DMS53 treated with DMSO at 0.1 percent for 48 hours (cell line): ENCODE data around the gene FLRT2.

Experiments
- DNase-seq: peaks from one replicate; lab custom pipeline; 2025; ENCODE audit not compliant: unreplicated experiment; lab: John Stamatoyannopoulos, UW

Gene FLRT2

GRCh38 chr14:85529803-85530574, at the start of gene FLRT2:
Gene FLRT2, plus strand, starts transcription at chr14:85530144. Its CDS starts 91,371 bp downstream, at chr14:85621515.
- DNase-seq = no peak

DNA sequence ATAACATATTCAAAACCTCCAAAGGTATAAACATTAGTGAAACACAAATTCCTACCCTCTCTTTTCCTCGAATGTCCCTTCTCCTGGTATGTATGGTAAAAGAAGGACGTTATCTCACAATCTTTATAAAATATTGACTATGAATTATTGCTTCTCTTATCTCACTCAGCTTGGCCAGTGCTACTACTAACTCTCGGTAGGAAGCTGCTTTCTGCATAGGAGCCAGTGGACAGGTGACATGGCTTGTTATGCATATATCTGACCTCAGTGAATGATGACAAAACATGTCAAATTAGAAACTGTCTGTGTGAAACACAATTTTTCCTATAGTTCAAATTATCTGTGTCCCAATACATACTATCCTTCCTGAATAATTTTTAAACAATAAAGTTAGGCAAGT, 48.5 kb upstream of the FLRT2 start:
- DNase-seq = no peak

DNA sequence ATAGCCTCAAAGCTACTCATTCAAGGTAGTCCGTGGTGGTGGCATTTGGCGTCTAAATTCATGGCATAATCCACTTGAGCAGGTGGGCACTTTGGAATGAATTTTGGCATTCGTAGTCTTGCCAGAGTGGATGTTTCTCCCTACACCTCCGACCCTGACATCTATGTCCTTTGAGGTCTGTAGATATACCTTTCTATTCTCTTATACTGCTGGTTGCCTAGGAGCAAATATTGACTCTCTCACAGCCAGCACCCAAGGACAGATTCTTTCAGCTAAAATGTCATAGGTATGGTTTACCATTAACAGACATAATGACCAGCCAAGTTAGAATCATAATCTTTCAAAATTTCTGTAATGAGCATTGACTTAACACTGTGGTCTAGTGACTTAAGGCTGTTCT, 47.4 kb upstream of the FLRT2 start:
- DNase-seq = peak; percentile 11

DNA sequence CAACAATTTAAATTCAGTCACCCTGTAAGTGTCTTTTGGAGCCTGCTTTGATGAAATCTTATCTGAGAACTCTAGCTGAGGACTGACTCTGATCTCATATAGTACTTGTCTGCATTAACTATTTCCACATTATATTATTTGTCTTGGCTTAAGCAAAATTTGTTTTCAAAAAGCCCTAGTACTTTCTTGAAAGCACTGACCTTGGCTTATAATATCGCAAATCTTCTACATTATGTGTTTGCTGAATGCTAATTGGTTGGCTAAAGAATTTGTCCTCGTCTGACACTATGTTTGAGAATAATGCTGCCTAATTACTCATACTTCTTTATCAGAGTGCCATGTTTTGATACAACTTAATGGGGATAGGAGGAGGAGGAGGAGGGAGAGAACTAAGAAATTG, 46.9 kb upstream of the FLRT2 start:
- DNase-seq = no peak

DNA sequence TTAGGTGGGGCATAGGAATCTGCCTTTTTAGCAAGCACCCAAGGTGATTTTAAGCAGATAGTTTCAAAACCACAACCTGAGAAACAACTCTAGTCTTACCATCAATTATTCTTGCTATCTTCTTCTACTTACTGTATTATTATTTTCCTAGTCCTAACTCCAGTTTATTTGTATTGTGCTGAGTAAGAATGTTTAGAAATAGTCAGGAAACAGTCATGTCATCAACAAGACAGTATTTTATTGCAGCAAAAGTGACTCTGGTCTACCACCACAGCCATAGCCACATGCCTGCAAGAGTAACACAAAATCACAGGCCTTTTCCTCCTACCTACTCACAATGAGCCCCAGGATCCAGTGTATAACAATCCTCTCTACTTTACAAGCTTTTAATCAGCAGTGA, 46.3 kb upstream of the FLRT2 start:
- no peak for DNase-seq

GRCh38 chr14:85487215-85487614, 42.7 kb upstream of the FLRT2 start:
- no peak for DNase-seq

DNA sequence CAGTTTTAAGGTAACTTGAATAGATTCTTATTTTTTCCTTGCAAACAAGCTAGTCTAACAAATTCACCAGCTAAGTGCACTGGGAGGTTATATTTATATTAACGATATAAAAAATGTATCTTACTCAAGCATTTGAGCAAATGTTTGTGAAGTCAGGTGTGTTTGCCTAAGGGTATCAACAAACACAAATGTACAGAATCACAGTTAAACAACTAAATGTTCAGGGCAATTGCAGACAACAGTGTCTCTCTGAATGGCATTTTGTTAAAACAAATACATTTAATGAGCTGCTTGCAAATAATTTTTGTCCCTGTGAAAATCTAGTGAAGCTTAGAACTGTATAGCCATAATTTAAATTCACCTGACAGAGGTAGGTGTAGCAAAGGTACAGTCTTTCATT, 28.2 kb upstream of the FLRT2 start:
- DNase-seq = peak; percentile 33

GRCh38 chr14:85508863-85509262, 21.1 kb upstream of the FLRT2 start:
- no peak for DNase-seq

GRCh38 chr14:85512451-85512850, 17.5 kb upstream of the FLRT2 start:
- DNase-seq = no peak

- no peak for DNase-seq
Measured at GRCh38 chr14:85514487-85514886, 15.5 kb upstream of the FLRT2 start.

- no peak for DNase-seq
Measured at GRCh38 chr14:85516239-85517113, 13.5 kb upstream of the FLRT2 start.

- no peak for DNase-seq
Measured at GRCh38 chr14:85517114-85517688, 12.7 kb upstream of the FLRT2 start.

DNA sequence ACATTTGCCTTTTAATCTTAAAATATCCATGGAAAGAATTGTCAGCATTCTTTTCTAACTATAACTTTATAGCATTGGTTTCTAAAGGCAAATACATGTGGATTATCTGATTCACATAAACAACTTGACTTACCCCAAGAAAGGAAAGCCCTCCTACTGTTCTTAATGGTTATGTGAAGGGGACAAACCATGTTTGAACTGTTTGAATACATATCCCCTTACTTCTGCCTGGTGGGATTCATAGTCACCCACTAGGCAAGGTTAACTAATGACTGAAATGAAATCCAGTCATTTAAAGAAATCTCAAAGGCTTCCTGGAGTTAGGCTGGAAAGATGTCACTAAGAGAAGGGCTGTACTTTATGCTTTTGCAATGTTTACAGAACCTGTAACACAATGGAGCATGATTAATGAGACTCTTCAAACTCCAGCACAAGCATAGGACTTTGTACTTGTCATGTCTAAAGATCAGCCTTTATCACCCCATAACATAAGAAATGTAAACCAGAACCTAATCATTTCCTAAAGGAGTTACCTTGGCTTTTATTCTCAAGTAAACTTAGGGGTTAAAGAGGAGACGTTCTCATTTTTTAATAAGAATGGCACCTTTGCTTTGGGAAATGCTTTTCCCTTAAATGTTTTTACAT, 10.2 kb upstream of the FLRT2 start:
- peak; percentile 20 for DNase-seq

- no peak for DNase-seq
Measured at GRCh38 chr14:85520581-85520980, 9.4 kb upstream of the FLRT2 start.

- no peak for DNase-seq
Measured at GRCh38 chr14:85523624-85524023, 6.3 kb upstream of the FLRT2 start.

DNA sequence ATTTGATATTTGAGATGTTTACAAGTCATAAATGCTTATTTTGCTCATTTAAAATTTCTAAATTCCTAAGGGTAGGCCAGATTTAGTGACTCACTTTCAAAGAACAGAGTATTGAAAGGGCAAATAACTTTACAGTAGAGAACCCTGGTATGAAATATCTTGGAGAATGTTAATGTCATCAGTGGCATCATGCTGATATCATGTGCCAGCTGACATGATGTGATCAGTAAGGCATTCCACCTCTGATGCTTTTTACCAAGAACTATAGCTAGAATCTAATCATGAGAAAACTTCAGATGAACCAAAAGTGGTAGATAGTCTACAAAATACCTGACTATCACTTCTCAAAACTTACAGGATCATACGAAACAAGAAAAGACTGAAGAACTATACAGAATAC, 2.9 kb upstream of the FLRT2 start:
- DNase-seq = no peak

DNA sequence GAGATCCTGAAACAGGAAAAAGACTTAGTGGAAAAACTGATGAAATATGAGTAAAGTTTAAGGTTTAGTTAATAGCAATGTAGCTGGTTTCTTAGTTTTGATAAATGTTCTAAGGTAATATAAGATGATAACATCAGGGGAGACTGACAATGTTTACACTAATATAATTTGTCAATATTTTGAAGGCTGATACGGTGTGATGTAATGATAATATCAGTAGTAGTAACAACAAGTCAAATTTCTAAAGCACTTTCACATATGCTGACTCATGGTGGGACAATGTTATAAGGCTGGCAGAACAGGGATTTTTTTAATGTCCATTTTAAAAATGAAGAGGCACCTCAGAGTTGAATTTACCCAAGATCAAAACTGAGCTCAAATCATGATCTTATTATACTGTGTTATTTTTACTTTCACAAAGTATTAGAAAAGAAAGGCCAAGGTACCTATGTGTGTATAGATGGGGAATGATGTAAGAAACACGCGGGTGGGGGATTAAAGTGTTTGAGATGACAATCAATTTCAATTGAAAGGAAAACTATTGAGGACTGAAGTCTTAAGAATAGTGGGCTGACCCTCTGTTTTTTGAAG, 2.4 kb upstream of the FLRT2 start:
- DNase-seq = no peak

- DNase-seq = peak; percentile 55
Measured at GRCh38 chr14:85528080-85528896, 1.7 kb upstream of the FLRT2 start.

DNA sequence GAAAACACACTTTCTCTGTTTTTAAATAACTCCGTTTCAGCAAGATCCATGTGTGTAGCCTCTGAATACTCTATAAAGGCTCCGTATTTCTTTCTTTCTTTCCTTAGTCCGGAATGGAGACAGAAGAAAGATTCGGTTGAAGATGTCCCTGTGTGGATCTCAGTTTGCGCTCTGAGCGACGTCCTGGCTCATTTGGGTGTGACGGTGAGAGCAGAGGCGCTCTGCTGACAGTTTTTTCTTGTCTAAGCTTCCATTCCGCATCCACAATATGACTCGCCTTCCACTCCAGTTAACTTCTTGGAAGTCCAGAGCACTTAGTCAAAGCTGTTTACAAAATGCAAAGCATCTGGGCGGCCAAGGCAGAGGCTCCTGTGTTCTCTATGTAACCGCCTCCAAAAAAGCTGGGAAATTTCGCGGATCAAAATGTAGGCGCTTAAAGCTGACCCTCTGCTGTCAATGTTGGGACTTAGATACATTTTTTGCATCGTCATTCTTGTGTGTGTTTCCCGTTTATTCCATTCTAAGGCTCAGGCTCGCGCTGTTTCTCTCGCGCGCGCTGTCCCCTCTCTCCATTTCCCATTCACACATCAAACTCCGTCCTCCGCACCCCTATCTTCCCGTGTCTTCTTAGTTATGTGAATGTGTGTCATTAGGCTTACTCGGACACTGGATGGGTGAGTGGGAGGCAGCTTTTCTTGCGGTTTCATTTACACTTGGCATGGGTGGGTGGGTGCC, 880 bp upstream of the FLRT2 start:
- no peak for DNase-seq
